ENCODE data around the gene SLC13A2. TPM values are rescaled to one million over a fixed set of nuclear protein-coding genes. Genes with fewer than 3 reads are reported as not detected.

SLC13A2 gene
- total and polyA plus RNA-seq, 4 experiments from 2014 or later = not detected

GRCh38 chr17:28487881-28488532 lies 14.6 kb downstream of the SLC13A2 start:
- POLR2A ChIA-PET (ENCODE audit: partially characterized antibody) = interaction anchor here (0.7 kb wide), 1 partner anchor 13 kb away, joined by 3 read pairs; no protein-coding TSS in a partner anchor
- DNase-seq = no peak
- H3K4me1 ChIP-seq (ENCODE audit: insufficient read depth, low read length) = no peaks in the 10 kb centered on the region
- intact Hi-C loops (cut with micrococcal nuclease) = no loop called here
- H3K9me3 ChIP-seq (ENCODE audit: control insufficient read depth in 1 of 2, low read length in 2 of 2) = no peaks in the 10 kb centered on the region
- no peak overlapping the region for H3K27ac Mint-ChIP-seq
- H3K36me3 Mint-ChIP-seq = no peaks in the 10 kb centered on the region
- H3K27ac ChIP-seq (ENCODE audit: low read depth, low read length) = no peak overlapping the region
- H3K4me3 ChIP-seq (ENCODE audit: low read length in 2 of 2) = no peak overlapping the region
- peaks cover 0 to 5% of the 10 kb centered on the region in 2 donors for H3K27me3 Mint-ChIP-seq
- H3K27me3 ChIP-seq (ENCODE audit: insufficient read depth, low read length) = no peaks in the 10 kb centered on the region
- H3K4me1 Mint-ChIP-seq = no peaks in the 10 kb centered on the region
- H3K4me3 Mint-ChIP-seq = no peak overlapping the region
- no peaks in the 10 kb centered on the region for H3K9me3 Mint-ChIP-seq
- CTCF ChIA-PET (ENCODE audit: partially characterized antibody) = interaction anchor here (0.8 to 1.5 kb wide), 3 partner anchors 9 to 130 kb away, joined by 3 to 4 read pairs (median 3); no protein-coding TSS in a partner anchor
- no peaks in the 10 kb centered on the region for H3K36me3 ChIP-seq (ENCODE audit: insufficient read depth, low read length)

- H3K27ac ChIP-seq (ENCODE audit: low read depth, low read length) = no peak overlapping the region
- CTCF ChIA-PET (ENCODE audit: partially characterized antibody) = interaction anchor here (1.2 kb wide), 1 partner anchor 124 kb away, joined by 3 read pairs; no protein-coding TSS in a partner anchor
- H3K36me3 ChIP-seq (ENCODE audit: insufficient read depth, low read length) = no peaks in the 10 kb centered on the region
- H3K4me1 Mint-ChIP-seq = no peaks in the 10 kb centered on the region
- no peaks in the 10 kb centered on the region for H3K9me3 Mint-ChIP-seq
- H3K4me3 ChIP-seq (ENCODE audit: low read length in 2 of 2) = no peak overlapping the region
- POLR2A ChIA-PET (ENCODE audit: partially characterized antibody) = interaction anchor here (0.7 kb wide), 1 partner anchor 14 kb away, joined by 3 read pairs; no protein-coding TSS in a partner anchor
- no peaks in the 10 kb centered on the region for H3K27me3 ChIP-seq (ENCODE audit: insufficient read depth, low read length)
- H3K27me3 Mint-ChIP-seq = peaks cover 0 to 6% of the 10 kb centered on the region in 2 donors
- intact Hi-C loops (cut with micrococcal nuclease) = no loop called here
- no peak for DNase-seq
- no peak overlapping the region for H3K27ac Mint-ChIP-seq
- no peak overlapping the region for H3K4me3 Mint-ChIP-seq
- no peaks in the 10 kb centered on the region for H3K36me3 Mint-ChIP-seq
- H3K4me1 ChIP-seq (ENCODE audit: insufficient read depth, low read length) = no peaks in the 10 kb centered on the region
- H3K9me3 ChIP-seq (ENCODE audit: control insufficient read depth in 1 of 2, low read length in 2 of 2) = no peaks in the 10 kb centered on the region
Observed at GRCh38 chr17:28488533-28489276, 15.3 kb downstream of the SLC13A2 start.

GRCh38 chr17:28491286-28491685 lies 17.8 kb downstream of the SLC13A2 start:
- no peak overlapping the region for H3K4me3 ChIP-seq (ENCODE audit: low read length in 2 of 2)
- no peaks in the 10 kb centered on the region for H3K9me3 ChIP-seq (ENCODE audit: control insufficient read depth in 1 of 2, low read length in 2 of 2)
- H3K27me3 ChIP-seq (ENCODE audit: insufficient read depth, low read length) = no peaks in the 10 kb centered on the region
- H3K4me1 Mint-ChIP-seq = no peaks in the 10 kb centered on the region
- peaks cover 0 to 6% of the 10 kb centered on the region in 2 donors for H3K27me3 Mint-ChIP-seq
- no peak for DNase-seq
- intact Hi-C loops (cut with micrococcal nuclease) = no loop called here
- POLR2A ChIA-PET (ENCODE audit: partially characterized antibody) = no interaction called here
- no peaks in the 10 kb centered on the region for H3K4me1 ChIP-seq (ENCODE audit: insufficient read depth, low read length)
- no peak overlapping the region for H3K4me3 Mint-ChIP-seq
- H3K36me3 Mint-ChIP-seq = no peaks in the 10 kb centered on the region
- CTCF ChIA-PET (ENCODE audit: partially characterized antibody) = interaction anchor here (1.1 kb wide), 1 partner anchor 121 kb away, joined by 3 read pairs; no protein-coding TSS in a partner anchor
- H3K9me3 Mint-ChIP-seq = no peaks in the 10 kb centered on the region
- no peaks in the 10 kb centered on the region for H3K36me3 ChIP-seq (ENCODE audit: insufficient read depth, low read length)
- H3K27ac ChIP-seq (ENCODE audit: low read depth, low read length) = no peak overlapping the region
- H3K27ac Mint-ChIP-seq = no peak overlapping the region

GRCh38 chr17:28491860-28492259 lies 18.4 kb downstream of the SLC13A2 start:
- intact Hi-C loops (cut with micrococcal nuclease) = no loop called here
- H3K4me3 ChIP-seq (ENCODE audit: low read length in 2 of 2) = no peak overlapping the region
- Mint-ChIP-seq H3K9me3 (no peaks in the 10 kb centered on the region), H3K4me3 (no peak overlapping the region), H3K4me1 (no peaks in the 10 kb centered on the region), H3K27ac (no peak overlapping the region), H3K27me3 (peaks cover 0 to 6% of the 10 kb centered on the region in 2 donors), H3K36me3 (no peaks in the 10 kb centered on the region)
- DNase-seq = no peak
- no peaks in the 10 kb centered on the region for H3K9me3 ChIP-seq (ENCODE audit: control insufficient read depth in 1 of 2, low read length in 2 of 2)
- ChIA-PET CTCF (ENCODE audit: partially characterized antibody) (interaction anchor here (1.1 kb wide), 1 partner anchor 121 kb away, joined by 3 read pairs; no protein-coding TSS in a partner anchor), POLR2A (ENCODE audit: partially characterized antibody) (no interaction called here)
- no peaks in the 10 kb centered on the region for H3K4me1 ChIP-seq (ENCODE audit: insufficient read depth, low read length)
- no peak overlapping the region for H3K27ac ChIP-seq (ENCODE audit: low read depth, low read length)
- H3K36me3 ChIP-seq (ENCODE audit: insufficient read depth, low read length) = no peaks in the 10 kb centered on the region
- H3K27me3 ChIP-seq (ENCODE audit: insufficient read depth, low read length) = no peaks in the 10 kb centered on the region

- DNase-seq = no peak
- Mint-ChIP-seq H3K4me3 (no peak overlapping the region), H3K9me3 (no peaks in the 10 kb centered on the region), H3K27ac (no peak overlapping the region), H3K27me3 (peaks cover 0 to 6% of the 10 kb centered on the region in 2 donors), H3K36me3 (no peaks in the 10 kb centered on the region), H3K4me1 (no peaks in the 10 kb centered on the region)
- ChIA-PET CTCF (ENCODE audit: partially characterized antibody) (interaction anchor here (1.1 to 1.4 kb wide), 4 partner anchors 47 to 120 kb away, joined by 3 to 6 read pairs (median 3); no protein-coding TSS in a partner anchor), POLR2A (ENCODE audit: partially characterized antibody) (no interaction called here)
- Histone ChIP-seq H3K27ac (ENCODE audit: low read depth, low read length) (no peak overlapping the region), H3K4me1 (ENCODE audit: insufficient read depth, low read length) (no peaks in the 10 kb centered on the region), H3K36me3 (ENCODE audit: insufficient read depth, low read length) (no peaks in the 10 kb centered on the region), H3K27me3 (ENCODE audit: insufficient read depth, low read length) (no peaks in the 10 kb centered on the region), H3K4me3 (ENCODE audit: low read length in 2 of 2) (no peak overlapping the region), H3K9me3 (ENCODE audit: control insufficient read depth in 1 of 2, low read length in 2 of 2) (no peaks in the 10 kb centered on the region)
- intact Hi-C loops (cut with micrococcal nuclease) = no loop called here
Observed at GRCh38 chr17:28492352-28493310, 19.2 kb downstream of the SLC13A2 start.

GRCh38 chr17:28493460-28493859 lies 20.0 kb downstream of the SLC13A2 start:
- CTCF ChIA-PET (ENCODE audit: partially characterized antibody) = interaction anchor here (1.0 to 1.4 kb wide), 4 partner anchors 47 to 169 kb away, joined by 3 to 6 read pairs (median 3); partner anchors contain the start of genes SDF2 and SUPT6H
- H3K9me3 Mint-ChIP-seq = no peaks in the 10 kb centered on the region
- intact Hi-C loops (cut with micrococcal nuclease) = no loop called here
- Histone ChIP-seq H3K4me1 (ENCODE audit: insufficient read depth, low read length) (no peaks in the 10 kb centered on the region), H3K4me3 (ENCODE audit: low read length in 2 of 2) (no peak overlapping the region), H3K27ac (ENCODE audit: low read depth, low read length) (no peak overlapping the region), H3K36me3 (ENCODE audit: insufficient read depth, low read length) (no peaks in the 10 kb centered on the region), H3K27me3 (ENCODE audit: insufficient read depth, low read length) (no peaks in the 10 kb centered on the region), H3K9me3 (ENCODE audit: control insufficient read depth in 1 of 2, low read length in 2 of 2) (no peaks in the 10 kb centered on the region)
- no peaks in the 10 kb centered on the region for H3K4me1 Mint-ChIP-seq
- DNase-seq = no peak
- H3K36me3 Mint-ChIP-seq = no peaks in the 10 kb centered on the region
- H3K27me3 Mint-ChIP-seq = peaks cover 0 to 6% of the 10 kb centered on the region in 2 donors
- H3K27ac Mint-ChIP-seq = no peak overlapping the region
- POLR2A ChIA-PET (ENCODE audit: partially characterized antibody) = no interaction called here
- no peak overlapping the region for H3K4me3 Mint-ChIP-seq
